ENCODE measurements around the gene FARP1. TPM values are rescaled to one million over a fixed set of nuclear protein-coding genes. Genes with fewer than 3 reads are reported as not detected.
A peak's percentile ranks its signal among the peaks of the same experiment; 100 is the strongest.

Gene FARP1
- total and polyA plus RNA-seq, 2 of the 13 experiments (the other 11 are each of a cell fraction or from before 2014, with no cell fraction given), result 70.6 to 126 TPM

GRCh38 chr13:98285317-98285716, 142.4 kb downstream of the FARP1 start (continued):
- no peak for TF ChIP-seq FOXO4 (CRISPR knock-in tag; conservative IDR thresholded peaks at IDR 0.05)
- no peak for TF ChIP-seq FOXA3 (CRISPR knock-in tag; IDR thresholded peaks at IDR 0.05)
- no peak for TF ChIP-seq SCMH1 (CRISPR knock-in tag; IDR thresholded peaks at IDR 0.05; ENCODE audit: borderline replicate concordance)
- no peak for TF ChIP-seq STAT5B (CRISPR knock-in tag; IDR thresholded peaks at IDR 0.05)

- CTCF ChIA-PET (ENCODE audit: low intra/inter-chr PET ratio, low total read pairs), result no interaction called here
- peaks cover 94% of the 10 kb centered on the region for H3K79me2 ChIP-seq (ENCODE audit: insufficient read depth, low read length)
- peaks cover 62% of the 10 kb centered on the region for H3K4me1 ChIP-seq (ENCODE audit: insufficient read depth, low read length)
- no peak overlapping the region for H3K27ac ChIP-seq (ENCODE audit: extremely low read length, insufficient read depth, low read length)
- no peak overlapping the region for H3K4me2 ChIP-seq (ENCODE audit: low read depth, low read length)
- H3K27me3 ChIP-seq (ENCODE audit: control insufficient read depth in 1 of 2, insufficient read depth in 2 of 2, low read length in 2 of 2), result no peaks in the 10 kb centered on the region
- TF ChIP-seq RBM22 (optimal IDR thresholded peaks at IDR 0.05; ENCODE audit: low read length), result peak; percentile 55
- TF ChIP-seq ZNF253 (CRISPR knock-in tag; IDR thresholded peaks at IDR 0.05; ENCODE audit: borderline replicate concordance), result no peak
- in situ Hi-C loops (cut with HindIII; ENCODE audit: extremely low pct_ligation_motif_present, low pct_unique_long_range_greater_than_20kb), result no loop called here
- POLR2A ChIA-PET, result no interaction called here
- DNase-seq (ENCODE audit: low spot score), result no peak
- 93% methylated on average over 12 of the region's 12 CpGs for WGBS (ENCODE audit: low lambda C conversion rate)
- no TSS peak for BruUV-seq (replicated peaks)
- H3K4me3 ChIP-seq (replicated peaks in 1 of 3; ENCODE audit: insufficient read depth in 1 of 3, low read depth in 2 of 3, low read length in 3 of 3), result no peak overlapping the region
- no peak overlapping the region for H2AFZ ChIP-seq (ENCODE audit: low read length)
- H3K36me3 ChIP-seq (replicated peaks in 1 of 2; ENCODE audit: control insufficient read depth in 1 of 2, insufficient read depth in 2 of 2, low read length in 2 of 2), result peaks cover 8 to 46% of the 10 kb centered on the region in 2 experiments; a peak in 4 of 5 replicates
- no peak for FAIRE-seq
- intact Hi-C loops (cut with micrococcal nuclease; ENCODE audit: unreplicated experiment), result no loop called here
- no peak overlapping the region for H3K9ac ChIP-seq (ENCODE audit: insufficient read depth, low read depth, low read length)
- ATAC-seq, result no peak; the same call in 2 of the 3 replicates
- H4K20me1 ChIP-seq (ENCODE audit: insufficient read depth, low read length), result peaks cover 50% of the 10 kb centered on the region; the same call in 1 of the 2 replicates
- no peaks in the 10 kb centered on the region for H3K9me3 ChIP-seq (ENCODE audit: low read length)
Observed at GRCh38 chr13:98285852-98286594, 143.1 kb downstream of the FARP1 start.

Measured in HepG2 (cell line).